Tibial nerve (tissue), 4 donors: ENCODE results near the gene VSNL1. TPM values are rescaled to one million over a fixed set of nuclear protein-coding genes. Genes with fewer than 3 reads are reported as not detected.

Experiments used
- DNase-seq, 2 donors: peaks; one replicate each; pipeline ENCODE4 v3.0.0-alpha.2; 2019; ENCODE audit warnings: low spot score in 2 of 2
- H3K27ac ChIP-seq, 4 donors: fragments of 200-600 bp; sonication (generic) in 3 of 4; one replicate each; pipeline ENCODE4 v1.5.1; 2017 to 2019; ENCODE audit warnings: mild to moderate bottlenecking in 1 of 4
- H3K27me3 ChIP-seq, 2 donors: fragments of 200-600 bp; sonication (generic) in 1 of 2; one replicate each; pipeline versions ENCODE4 v1.5.1 to v1.6.0; 2017 to 2019
- H3K36me3 ChIP-seq, 3 donors: fragments of 200-600 bp; sonication (generic); one replicate each; pipeline ENCODE4 v1.5.1; 2018 to 2019
- H3K4me1 ChIP-seq, 4 donors: fragments of 200-600 bp; sonication (generic) in 3 of 4; one replicate each; pipeline ENCODE4 v1.5.1; 2017 to 2019
- H3K4me3 ChIP-seq, 4 donors: fragments of 200-600 bp; sonication (generic) in 3 of 4; one replicate each; pipeline ENCODE4 v1.5.1; 2017 to 2019; ENCODE audit warnings: mild to moderate bottlenecking in 1 of 4, moderate library complexity in 1 of 4
- H3K9me3 ChIP-seq, 4 donors: fragments of 200-600 bp; sonication (generic) in 3 of 4; one replicate each; pipeline ENCODE4 v1.5.1; 2017 to 2019
- CTCF ChIP-seq, 5 experiments: fragments of 200-600 bp in 3 of 5; fragments of 450-650 bp in 2 of 5; sonication (generic) in 3 of 5; IDR thresholded peaks; one replicate each; pipeline ENCODE4 v1.5.1; 2016 to 2019; ENCODE audit warnings: antibody characterized with exemption in 5 of 5, mild to moderate bottlenecking in 3 of 5, moderate library complexity in 2 of 5
- EP300 ChIP-seq, 2 donors: sonication (generic); formaldehyde crosslinking; IDR thresholded peaks; one replicate each; pipeline ENCODE4 v1.6.1; 2017; ENCODE audit warnings: antibody characterized with exemption in 2 of 2, mild to moderate bottlenecking in 1 of 2
- POLR2A ChIP-seq, 2 donors: fragments of 450-650 bp; IDR thresholded peaks; one replicate each; pipeline ENCODE4 v1.6.1; 2017; ENCODE audit warnings: antibody characterized with exemption in 2 of 2, mild to moderate bottlenecking in 2 of 2, moderate library complexity in 2 of 2
- WGBS, 2 donors: methylation state at CpG; one replicate each; pipeline ENCODE4 v1.1.5; 2018; 5-methylcytosine and 5-hydroxymethylcytosine counted together
- total RNA-seq, 4 donors: library from RNA; depleted of rRNA; stranded (reverse); fragments of >200 nt; gene quantifications; one replicate each; pipeline ENCODE4 v1.1.0, GENCODE V29; 2016

VSNL1 gene
- total RNA-seq, 4 donors from 2014 or later, result 0.63 to 1.2 TPM; not detected in 2

GRCh38 chr2:17545680-17546613 is 5.5 kb downstream of the VSNL1 start:
- WGBS, 2 donors, result 60% methylated on average over 5 of the region's 5 CpGs
- no peak for DNase-seq
- no peaks in the 10 kb centered on the region for H3K36me3 ChIP-seq

GRCh38 chr2:17547237-17547636 is 6.7 kb downstream of the VSNL1 start:
- 86 to 89% methylated on average over 2 of the region's 2 CpGs for WGBS, 2 donors
- Histone ChIP-seq H3K27ac (no peak overlapping the region), H3K36me3 (no peaks in the 10 kb centered on the region), H3K4me3 (no peak overlapping the region), H3K9me3 (no peaks in the 10 kb centered on the region), H3K4me1 (no peaks in the 10 kb centered on the region), H3K27me3 (peaks cover 0 to 37% of the 10 kb centered on the region in 2 donors)
- DNase-seq, result no peak
- TF ChIP-seq POLR2A (IDR thresholded peaks at IDR 0.05) (no peak), EP300 (IDR thresholded peaks at IDR 0.05) (no peak)

More at GRCh38 chr2:17545680-17546613, 5.5 kb downstream of the VSNL1 start:
- Histone ChIP-seq H3K4me1 (peaks cover 0 to 12% (median 0%) of the 10 kb centered on the region in 4 donors), H3K27ac (no peak overlapping the region), H3K4me3 (no peak overlapping the region), H3K27me3 (peaks cover 0 to 49% of the 10 kb centered on the region in 2 donors), H3K9me3 (no peaks in the 10 kb centered on the region)
- TF ChIP-seq EP300 (IDR thresholded peaks at IDR 0.05) (no peak), POLR2A (IDR thresholded peaks at IDR 0.05) (no peak), CTCF (IDR thresholded peaks at IDR 0.05) (no peak)

- no peak overlapping the region for H3K4me3 ChIP-seq
- H3K27ac ChIP-seq, result no peak overlapping the region
- no peak for DNase-seq
- TF ChIP-seq EP300 (IDR thresholded peaks at IDR 0.05) (no peak), POLR2A (IDR thresholded peaks at IDR 0.05) (no peak), CTCF (IDR thresholded peaks at IDR 0.05) (no peak)
- no peaks in the 10 kb centered on the region for H3K9me3 ChIP-seq
- H3K4me1 ChIP-seq, result no peaks in the 10 kb centered on the region
- H3K36me3 ChIP-seq, result no peaks in the 10 kb centered on the region
- WGBS, 2 donors, result 68 to 70% methylated on average over 5 of the region's 5 CpGs
- peaks cover 0 to 33% of the 10 kb centered on the region in 2 donors for H3K27me3 ChIP-seq
These were observed 7.2 kb downstream of the VSNL1 start for GRCh38 chr2:17547737-17548136.

GRCh38 chr2:17550907-17551306 is 10.4 kb downstream of the VSNL1 start:
- no peak for TF ChIP-seq CTCF (IDR thresholded peaks at IDR 0.05)
- Histone ChIP-seq H3K27me3 (peaks cover 0 to 11% of the 10 kb centered on the region in 2 donors), H3K4me1 (no peaks in the 10 kb centered on the region), H3K4me3 (no peak overlapping the region), H3K27ac (no peak overlapping the region), H3K9me3 (no peaks in the 10 kb centered on the region), H3K36me3 (no peaks in the 10 kb centered on the region)
- 85 to 98% methylated on average over 2 of the region's 2 CpGs for WGBS, 2 donors
- no peak for DNase-seq

GRCh38 chr2:17555150-17555549 is 14.7 kb downstream of the VSNL1 start:
- no peak for DNase-seq
- Histone ChIP-seq H3K27me3 (no peaks in the 10 kb centered on the region), H3K4me3 (no peak overlapping the region), H3K27ac (no peak overlapping the region), H3K4me1 (no peaks in the 10 kb centered on the region), H3K9me3 (no peaks in the 10 kb centered on the region), H3K36me3 (no peaks in the 10 kb centered on the region)
- TF ChIP-seq EP300 (IDR thresholded peaks at IDR 0.05) (no peak), POLR2A (IDR thresholded peaks at IDR 0.05) (no peak), CTCF (IDR thresholded peaks at IDR 0.05) (no peak)
- 87% methylated on average over 1 of the region's 1 CpG for WGBS, 2 donors
